AG10803 (cell line): ENCODE data around the gene TRMT61A.

Experiments
- DNase-seq: peaks from one replicate; pipeline ENCODE4 v3.0.0; 2010; ENCODE audit warnings: low read depth
- H3K4me3 ChIP-seq: 2 replicates; pipeline ENCODE4 v1.5.1; 2011; ENCODE audit warnings: mild to moderate bottlenecking, low read length, control low read depth
- CTCF ChIP-seq: conservative IDR thresholded peaks from 2 replicates; pipeline ENCODE4 v1.5.1; 2011; ENCODE audit warnings: mild to moderate bottlenecking, low read length, control low read depth, inconsistent platforms

Gene TRMT61A

DNA sequence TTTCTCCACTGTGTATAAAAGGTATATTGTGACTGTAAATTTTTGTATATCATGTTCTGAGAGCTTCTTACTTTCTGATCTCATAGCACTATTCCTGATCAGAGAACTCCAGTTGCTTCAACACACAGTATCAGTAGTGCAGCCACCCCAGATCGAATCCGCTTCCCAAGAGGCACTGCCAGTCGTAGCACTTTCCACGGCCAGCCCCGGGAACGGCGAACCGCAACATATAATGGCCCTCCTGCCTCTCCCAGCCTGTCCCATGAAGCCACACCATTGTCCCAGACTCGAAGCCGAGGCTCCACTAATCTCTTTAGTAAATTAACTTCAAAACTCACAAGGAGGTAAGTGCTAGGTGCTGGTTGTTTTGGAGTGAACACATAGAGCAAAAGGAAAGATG lies 37.3 kb upstream of the TRMT61A start:
- H3K4me3 ChIP-seq: no peak overlapping the region
- no peak for TF ChIP-seq CTCF
- no peak for DNase-seq

DNA sequence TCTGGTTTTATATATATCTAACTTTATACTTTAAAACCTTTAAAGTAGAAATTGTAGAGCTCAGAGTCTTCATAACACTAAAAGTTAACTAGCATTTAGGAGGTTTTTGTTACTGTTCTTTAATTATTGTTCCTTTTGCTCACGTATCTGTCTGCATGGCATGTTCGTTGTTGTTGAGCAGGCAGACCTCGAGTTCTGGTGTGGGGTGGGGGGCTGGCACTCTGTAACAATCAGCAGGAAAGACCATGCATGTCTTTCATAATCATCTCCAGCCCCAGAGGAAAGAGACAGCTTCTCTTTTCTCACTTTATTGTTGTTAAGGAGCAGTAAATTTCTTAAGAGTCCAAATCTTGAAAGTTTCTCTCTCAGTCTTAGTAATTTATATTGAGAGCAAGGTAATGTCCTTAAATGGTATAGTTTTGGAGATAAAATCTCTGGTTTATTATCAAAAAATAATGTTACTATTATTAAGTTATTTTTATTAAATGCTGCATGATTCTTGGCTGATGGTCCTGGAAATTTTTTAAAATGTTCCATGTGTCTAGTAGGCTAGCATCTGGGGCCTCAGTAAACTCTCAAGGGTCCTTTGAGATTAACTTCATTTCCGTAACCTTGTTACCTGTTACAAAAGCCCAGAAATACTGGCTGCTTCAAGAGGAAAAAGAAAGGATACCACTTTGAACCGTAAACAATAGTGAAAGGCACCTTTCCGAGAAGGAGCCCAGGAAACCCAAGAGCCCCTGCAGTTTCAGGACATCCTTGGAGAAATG lies 36.7 kb upstream of the TRMT61A start:
- no peak for DNase-seq
- TF ChIP-seq CTCF: no peak

GRCh38 chr14:103495854-103496253 lies 33.1 kb upstream of the TRMT61A start:
- no peak overlapping the region for H3K4me3 ChIP-seq
- no peak for TF ChIP-seq CTCF
- DNase-seq: no peak

More for the DNA sequence above, 36.7 kb upstream of the TRMT61A start:
- no peak overlapping the region for H3K4me3 ChIP-seq

- H3K4me3 ChIP-seq: no peak overlapping the region
- peak; percentile 21 for DNase-seq
- TF ChIP-seq CTCF: no peak
These were observed 32.2 kb upstream of the TRMT61A start for GRCh38 chr14:103496776-103497175.

GRCh38 chr14:103499709-103500108 lies 29.3 kb upstream of the TRMT61A start:
- no peak for DNase-seq
- no peak overlapping the region for H3K4me3 ChIP-seq
- TF ChIP-seq CTCF: no peak

DNA sequence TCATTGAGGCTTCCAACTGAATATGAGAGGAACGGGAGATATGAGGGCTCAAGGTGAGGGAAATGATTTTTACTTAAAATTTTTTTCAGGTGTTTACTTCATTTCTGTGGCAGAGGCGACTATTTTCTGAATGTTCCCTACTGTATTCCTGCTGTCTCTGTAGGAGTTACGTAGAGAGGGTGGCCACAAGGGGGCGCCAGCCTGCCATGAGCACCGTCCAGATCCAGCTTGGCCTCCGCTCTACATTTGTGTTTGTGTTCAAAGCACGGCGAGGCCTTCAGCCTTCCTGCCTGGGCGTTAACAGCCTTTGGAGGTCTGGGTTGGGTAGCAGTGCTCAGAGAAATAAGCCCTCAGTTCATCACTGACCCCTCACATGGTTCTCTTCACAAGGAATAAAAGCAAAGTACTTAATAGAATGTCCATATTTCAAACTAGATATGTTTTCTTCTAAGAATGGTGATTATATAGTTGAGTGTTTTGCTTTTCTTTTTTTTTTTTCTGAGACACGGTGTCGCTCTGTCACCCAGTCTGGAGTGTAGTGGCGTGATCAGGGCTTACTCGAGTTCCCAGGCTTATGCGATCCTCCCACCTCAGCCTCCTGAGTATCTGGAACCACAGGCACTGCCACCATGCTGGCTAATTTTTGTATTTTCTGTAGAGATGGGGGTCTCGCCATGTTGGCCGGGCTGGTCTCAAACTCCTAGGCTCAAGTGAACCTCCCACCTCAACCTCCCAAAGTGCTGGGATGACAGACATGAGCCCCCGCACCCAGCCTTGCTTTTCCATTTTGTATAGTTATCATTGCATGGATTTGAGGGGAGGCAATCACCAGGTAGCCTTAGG lies 28.6 kb upstream of the TRMT61A start:
- peak; percentile 83 for DNase-seq
- peak; percentile 94 for TF ChIP-seq CTCF

More for the DNA sequence above, 28.6 kb upstream of the TRMT61A start:
- no peak overlapping the region for H3K4me3 ChIP-seq
